Measurements from ENCODE around the gene POLR2I. TPM values are rescaled to one million over a fixed set of nuclear protein-coding genes. Genes with fewer than 3 reads are reported as not detected.

POLR2I gene
- total RNA-seq, 2 donors from 2014 or later = 41.6 to 94.0 TPM

- DNase-seq = peak; percentile 93
- peak within 1 kb of the TSS; percentile 75 for H3K4me3 ChIP-seq
- peak within 1 kb of the TSS; percentile 86 to 98 for H3K9ac ChIP-seq (ENCODE audit: low read depth in 2 of 2, low read length in 2 of 2)
- H3K9me3 ChIP-seq = no peaks in the 10 kb centered on the region
- no peaks in the 10 kb centered on the region for H3K27me3 ChIP-seq
- peak within 1 kb of the TSS; percentile 68 for H3K27ac ChIP-seq
- H3K36me3 ChIP-seq = no peaks in the 10 kb centered on the region
- TF ChIP-seq CTCF (IDR thresholded peaks at IDR 0.05) = no peak
- H3K4me1 ChIP-seq = peaks cover 13% of the 10 kb centered on the region
- intact Hi-C loops (cut with DNase I) = loop anchor here (10.0 kb wide), 2 partner anchors 61 to 101 kb away; partner anchors contain the start of genes ALKBH6, THAP8 and WDR62
These were observed 1.0 kb upstream of the POLR2I start, which contains the start of gene TBCB for GRCh38 chr19:36115453-36116343. TSS of gene TBCB (plus strand) at chr19:36115468. CDS start at chr19:36115561, 93 bp downstream.

- H3K4me3 ChIP-seq = peak overlapping the region; percentile 75
- H3K36me3 ChIP-seq = no peaks in the 10 kb centered on the region
- intact Hi-C loops (cut with DNase I) = loop anchor here (10.0 kb wide), 2 partner anchors 59 to 99 kb away; partner anchors contain the start of genes ALKBH6, THAP8 and WDR62
- no peak for DNase-seq
- no peaks in the 10 kb centered on the region for H3K27me3 ChIP-seq
- no peaks in the 10 kb centered on the region for H3K9me3 ChIP-seq
- TF ChIP-seq CTCF (IDR thresholded peaks at IDR 0.05) = no peak
- peak overlapping the region; percentile 68 for H3K27ac ChIP-seq
- H3K9ac ChIP-seq (ENCODE audit: low read depth in 2 of 2, low read length in 2 of 2) = peak overlapping the region; percentile 86 to 98
- H3K4me1 ChIP-seq = peaks cover 13% of the 10 kb centered on the region
These were observed 568 bp downstream of the POLR2I start for GRCh38 chr19:36113894-36114720.

- peak overlapping the region; percentile 75 for H3K4me3 ChIP-seq
- no peak for TF ChIP-seq CTCF (IDR thresholded peaks at IDR 0.05)
- no peaks in the 10 kb centered on the region for H3K36me3 ChIP-seq
- no peak for DNase-seq
- peaks cover 13% of the 10 kb centered on the region for H3K4me1 ChIP-seq
- peak overlapping the region in 1 of 2 donors; percentile 86 for H3K9ac ChIP-seq (ENCODE audit: low read depth in 2 of 2, low read length in 2 of 2)
- no peak overlapping the region for H3K27ac ChIP-seq
- no peaks in the 10 kb centered on the region for H3K27me3 ChIP-seq
- intact Hi-C loops (cut with DNase I) = loop anchor here (10.0 kb wide), 2 partner anchors 59 to 99 kb away; partner anchors contain the start of genes ALKBH6, THAP8 and WDR62
- no peaks in the 10 kb centered on the region for H3K9me3 ChIP-seq
These were observed 1.2 kb downstream of the POLR2I start for GRCh38 chr19:36113425-36113824.

GRCh38 chr19:36112678-36113077 is 2.0 kb downstream of the POLR2I start:
- DNase-seq = no peak

More at GRCh38 chr19:36112678-36113077, 2.0 kb downstream of the POLR2I start:
- no peak overlapping the region for H3K4me3 ChIP-seq
- H3K27ac ChIP-seq = no peak overlapping the region
- H3K4me1 ChIP-seq = peaks cover 13% of the 10 kb centered on the region
- no peak overlapping the region for H3K9ac ChIP-seq (ENCODE audit: low read depth in 2 of 2, low read length in 2 of 2)
- intact Hi-C loops (cut with DNase I) = loop anchor here (10.0 kb wide), 2 partner anchors 58 to 98 kb away; partner anchors contain the start of genes ALKBH6, THAP8 and WDR62
- no peaks in the 10 kb centered on the region for H3K36me3 ChIP-seq
- TF ChIP-seq CTCF (IDR thresholded peaks at IDR 0.05) = no peak
- no peaks in the 10 kb centered on the region for H3K9me3 ChIP-seq
- no peaks in the 10 kb centered on the region for H3K27me3 ChIP-seq

Measured in colonic mucosa (tissue), 4 donors.